ENCODE data around the gene CYB5R3.

Gene CYB5R3

DNA sequence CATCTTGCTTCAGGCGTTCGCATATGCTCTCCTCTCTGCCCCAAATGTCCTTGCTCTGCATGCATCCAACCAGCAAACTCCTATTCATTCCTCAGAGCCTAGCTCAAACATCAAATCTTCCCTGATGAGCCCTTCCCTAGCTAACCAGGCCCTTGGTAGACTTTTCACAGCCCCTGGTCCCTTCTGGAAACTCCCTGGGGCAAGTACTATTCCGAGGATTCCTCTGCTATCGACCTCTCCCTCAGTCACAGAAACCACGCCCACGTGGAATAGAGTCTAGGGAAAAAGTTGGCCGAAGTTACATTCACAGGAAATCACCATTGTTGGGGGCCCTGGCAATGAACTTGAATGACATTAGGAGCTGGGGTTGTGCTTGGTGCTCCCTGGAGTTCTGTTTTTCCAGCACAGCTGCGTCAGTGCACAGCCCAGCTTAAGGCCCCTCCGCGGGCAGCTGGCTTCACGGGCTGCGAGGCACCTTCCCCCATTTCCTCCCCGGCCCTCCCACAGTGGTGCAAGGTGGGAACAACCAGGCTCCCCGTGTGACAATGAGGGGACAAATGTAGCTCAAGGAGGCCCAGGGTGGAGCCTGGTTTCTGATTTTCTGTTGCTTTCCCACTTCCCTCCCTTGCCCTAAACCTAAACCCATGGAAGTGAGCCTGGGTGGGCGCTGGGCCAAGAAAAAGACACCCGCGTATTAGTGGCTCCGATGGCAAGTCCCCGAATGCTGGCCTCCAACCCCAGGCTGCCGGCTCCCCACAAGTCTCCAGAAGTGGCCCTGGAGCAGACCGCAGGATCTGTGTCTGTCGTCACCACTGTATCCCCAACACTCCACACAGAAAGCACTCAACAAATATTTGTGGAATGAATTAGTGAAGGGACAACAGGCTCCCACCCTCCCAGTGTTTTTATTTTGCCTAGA lies 4.5 kb downstream of the CYB5R3 start:
- no peak for DNase-seq

DNA sequence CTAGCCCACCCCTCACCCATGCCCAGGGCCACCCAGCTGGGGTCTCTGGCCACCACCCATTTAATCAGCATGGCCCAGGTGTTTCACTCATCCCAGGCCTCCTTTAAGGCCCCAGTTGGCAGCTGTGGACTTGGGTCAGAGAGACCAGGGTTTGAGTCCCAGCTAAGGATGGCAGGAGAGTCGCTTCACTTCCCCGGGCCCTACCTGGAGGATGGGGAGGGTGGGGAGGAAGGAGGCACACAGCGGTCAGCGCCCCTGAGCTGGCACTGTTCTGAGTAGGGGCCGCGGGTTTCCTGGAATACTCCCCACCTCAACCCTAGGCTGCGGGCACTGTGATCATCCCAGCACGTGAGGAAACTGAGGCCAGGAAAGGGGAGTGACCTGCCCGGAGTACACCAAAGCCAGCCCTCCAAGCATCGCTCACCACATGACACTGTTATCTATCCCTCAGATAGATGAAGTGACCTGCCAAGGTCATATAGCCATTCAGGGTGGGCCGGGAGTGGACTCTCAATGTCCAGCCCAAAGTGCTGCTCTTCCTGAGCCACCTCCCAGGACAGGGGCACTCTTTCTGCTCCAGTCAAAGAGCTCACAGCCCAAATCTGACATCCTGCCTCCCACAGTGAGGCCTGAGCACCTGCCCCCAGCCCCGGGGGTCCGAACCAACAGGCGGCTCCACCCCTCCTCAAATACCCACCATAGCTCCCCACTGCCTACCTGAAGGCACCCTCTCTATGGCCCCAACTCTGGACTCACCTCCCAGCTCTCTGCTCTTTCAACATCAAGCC lies 5.4 kb downstream of the CYB5R3 start:
- DNase-seq = no peak

DNA sequence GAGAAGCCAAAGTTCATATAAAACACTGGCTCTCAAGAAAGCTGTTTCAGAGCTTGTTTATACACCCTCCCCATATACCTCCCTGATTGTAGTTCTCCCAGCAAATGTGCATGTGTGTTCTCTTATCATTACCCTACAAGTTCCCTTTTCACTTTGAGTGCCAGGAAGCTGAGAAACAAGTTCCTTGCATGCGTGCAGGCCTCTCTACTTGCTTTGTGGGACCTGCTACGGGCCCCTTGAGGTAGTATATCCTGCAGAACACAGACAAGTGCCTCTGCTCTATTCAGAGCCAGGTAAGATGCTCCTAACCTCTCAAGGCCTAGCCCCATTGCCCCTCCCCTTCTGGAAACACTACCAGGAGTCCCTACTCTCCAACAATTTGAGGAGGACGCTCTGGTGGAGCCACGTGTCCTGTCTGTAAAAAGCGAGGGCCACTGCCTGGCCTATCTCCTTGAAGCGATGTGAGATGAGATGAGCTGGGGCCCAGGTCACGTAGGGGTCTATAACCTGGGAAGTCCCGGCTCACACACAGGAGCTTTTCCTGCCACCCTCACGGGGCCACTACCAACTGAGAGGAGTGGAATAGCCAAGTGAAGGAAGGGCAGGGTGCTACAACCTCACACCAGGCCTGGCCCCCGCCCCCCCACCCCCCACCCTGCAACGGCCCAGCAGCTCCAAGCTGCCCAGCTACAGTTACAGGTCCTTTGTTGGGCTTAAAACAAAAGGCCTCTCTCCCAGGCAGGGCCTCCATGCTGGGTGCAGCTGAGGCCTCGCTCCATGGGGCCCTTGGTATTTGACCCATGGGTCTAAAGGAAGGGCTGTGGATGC lies 6.2 kb downstream of the CYB5R3 start:
- DNase-seq = no peak

DNA sequence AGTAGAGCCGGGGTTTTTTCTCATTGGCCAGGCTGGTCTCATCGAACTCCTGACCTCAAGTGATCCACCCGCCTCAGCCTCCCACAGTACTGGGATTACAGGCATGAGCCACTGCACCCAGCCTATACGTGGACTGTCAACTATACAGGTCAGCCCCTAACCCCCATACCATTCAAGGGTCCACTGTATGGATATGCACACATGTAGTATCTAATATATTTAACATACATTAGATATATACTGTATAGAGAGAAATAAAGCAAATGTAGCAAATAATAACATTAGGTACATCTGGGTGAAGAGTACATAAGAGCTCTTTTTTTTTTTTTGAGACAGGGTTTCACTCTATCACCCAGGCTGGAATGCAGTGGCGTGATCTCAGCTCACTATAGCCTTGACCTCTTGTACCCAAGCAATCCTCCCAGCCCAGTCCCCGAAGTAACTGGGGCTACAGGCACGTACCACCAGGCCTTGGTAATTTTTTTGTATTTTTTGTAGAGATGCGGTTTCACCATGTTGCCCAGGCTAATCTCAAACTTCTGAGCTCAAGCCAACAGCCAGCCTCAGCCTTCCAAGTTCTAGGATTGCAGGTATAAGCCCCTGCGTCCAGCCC lies 7.3 kb downstream of the CYB5R3 start:
- DNase-seq = no peak

DNA sequence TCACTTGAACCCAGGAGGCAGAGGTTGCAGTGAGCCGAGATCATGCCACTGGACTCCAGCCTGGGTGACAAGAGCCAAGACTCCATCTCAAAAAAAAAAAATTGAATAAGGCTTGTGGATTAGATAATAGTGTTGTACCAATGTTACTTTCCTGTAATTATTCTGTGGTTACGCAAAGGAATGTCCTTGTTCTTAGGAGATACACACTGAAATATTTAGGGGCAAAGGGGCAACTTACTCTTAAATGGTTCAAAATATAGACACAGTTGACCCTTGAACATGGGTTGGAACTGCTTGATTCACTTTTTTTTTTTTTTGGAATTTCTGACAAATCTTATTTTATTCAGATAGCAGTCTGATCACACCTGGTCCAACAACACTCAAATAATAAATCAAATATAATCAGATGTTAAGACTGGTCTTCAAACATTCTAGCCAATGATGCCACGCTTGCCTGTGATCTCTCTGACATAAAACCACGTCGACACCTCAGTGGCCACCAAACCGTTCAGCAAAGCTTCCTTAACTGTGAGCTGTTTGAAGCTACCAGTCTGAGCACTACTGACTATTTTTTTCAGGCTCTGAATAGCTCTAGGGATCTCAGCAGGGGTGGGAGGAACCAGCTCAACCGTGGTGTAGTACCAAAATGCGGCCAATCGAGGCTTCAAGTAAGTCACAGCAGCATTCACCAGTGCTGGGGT lies 9.5 kb downstream of the CYB5R3 start:
- no peak for DNase-seq

DNA sequence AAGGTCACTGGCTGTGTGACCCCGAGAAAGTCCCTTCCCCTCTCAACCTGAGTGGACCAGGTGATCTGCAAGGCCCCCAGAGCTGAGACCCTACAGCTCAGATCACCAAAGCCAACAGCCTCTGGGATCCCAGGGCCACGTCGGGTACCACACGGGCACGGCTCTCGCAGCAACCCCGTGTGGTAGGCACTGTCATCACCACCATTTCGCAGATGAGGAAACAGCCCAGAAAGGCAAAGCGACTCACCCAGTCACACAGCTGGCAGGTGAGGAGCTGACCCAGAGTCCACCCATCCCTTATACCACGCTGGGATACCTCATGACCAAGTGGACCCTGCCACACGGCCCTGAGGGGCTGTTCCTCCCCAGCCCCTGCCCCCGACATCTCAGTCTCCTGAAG lies 11.6 kb downstream of the CYB5R3 start:
- DNase-seq = no peak

DNA sequence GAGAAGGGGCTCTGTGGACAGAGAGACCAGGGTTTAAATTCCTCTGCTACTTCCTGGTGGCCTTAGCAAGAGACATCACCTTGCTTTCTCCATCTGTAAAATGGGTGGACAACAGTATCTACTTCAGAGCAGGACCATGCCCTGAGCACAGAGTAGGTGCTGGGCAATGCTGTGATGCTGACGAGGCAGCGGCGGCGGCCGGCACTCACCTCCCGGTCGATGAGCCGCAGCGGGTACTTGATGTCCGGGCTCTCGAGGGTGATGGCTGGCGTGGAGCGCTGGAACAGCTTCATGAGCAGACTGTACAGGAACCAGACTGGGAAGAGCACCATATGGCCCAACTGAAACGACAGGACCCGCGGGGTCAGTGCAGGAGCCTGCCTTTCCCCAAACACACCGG lies 12.7 kb downstream of the CYB5R3 start:
- DNase-seq = no peak

DNA sequence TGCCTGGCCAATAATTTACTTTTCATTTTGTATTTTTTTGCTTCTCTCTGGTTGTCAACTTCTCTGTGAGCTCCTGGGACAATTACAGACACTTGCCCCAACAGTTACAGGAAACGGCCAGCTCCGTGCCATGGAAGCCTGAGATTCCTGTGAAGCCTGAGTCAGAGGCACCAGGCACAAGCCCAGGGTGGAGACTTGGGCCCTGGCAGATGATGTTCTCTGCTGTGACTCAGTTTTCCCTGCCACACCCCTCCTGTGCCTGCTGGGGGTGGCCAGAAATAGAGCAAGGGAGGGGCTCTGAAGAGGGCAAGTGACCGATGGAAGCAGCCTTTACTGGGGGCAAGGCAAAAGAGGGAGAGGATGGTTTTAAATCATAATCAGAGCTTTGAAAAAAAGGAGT lies 13.7 kb downstream of the CYB5R3 start:
- DNase-seq = no peak

DNA sequence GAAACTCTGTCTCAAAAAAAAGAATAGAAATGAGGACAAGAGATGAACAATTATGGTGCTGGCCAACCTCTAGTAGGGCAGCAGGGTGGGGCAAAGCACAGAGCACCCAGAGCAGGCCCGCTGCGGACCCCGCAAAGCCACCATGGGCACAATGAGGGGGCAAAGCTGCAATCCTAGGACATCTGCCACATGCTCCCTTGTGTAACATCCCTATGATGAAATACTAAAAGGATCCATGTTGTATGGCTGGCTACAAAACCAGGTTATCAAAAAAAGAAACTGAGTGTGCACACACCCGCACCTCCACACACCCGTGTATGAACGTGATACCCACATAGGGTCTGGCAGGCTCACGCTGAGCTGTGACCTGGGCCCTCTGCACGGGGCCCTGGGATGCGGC lies 16.2 kb downstream of the CYB5R3 start:
- DNase-seq = no peak

DNA sequence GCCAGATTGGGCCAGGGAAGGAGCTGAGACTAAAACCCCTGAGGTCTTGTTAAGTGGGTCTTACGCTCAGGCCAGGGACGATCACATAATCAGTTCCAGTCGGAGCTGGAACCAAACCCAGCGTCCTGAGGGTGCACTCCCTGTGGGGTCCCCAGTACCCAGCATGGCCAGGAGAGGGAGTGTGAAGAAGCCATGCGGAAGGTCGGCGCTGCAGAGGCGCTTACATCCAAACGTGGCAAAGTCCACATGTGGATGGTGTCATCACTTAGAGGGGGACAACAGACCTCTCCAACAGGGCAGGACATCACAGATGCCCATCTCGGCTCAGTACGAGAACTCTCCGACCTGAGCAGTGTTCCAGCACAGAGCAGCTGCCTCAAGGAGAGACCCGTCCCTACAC lies 17.1 kb downstream of the CYB5R3 start:
- DNase-seq = no peak

DNA sequence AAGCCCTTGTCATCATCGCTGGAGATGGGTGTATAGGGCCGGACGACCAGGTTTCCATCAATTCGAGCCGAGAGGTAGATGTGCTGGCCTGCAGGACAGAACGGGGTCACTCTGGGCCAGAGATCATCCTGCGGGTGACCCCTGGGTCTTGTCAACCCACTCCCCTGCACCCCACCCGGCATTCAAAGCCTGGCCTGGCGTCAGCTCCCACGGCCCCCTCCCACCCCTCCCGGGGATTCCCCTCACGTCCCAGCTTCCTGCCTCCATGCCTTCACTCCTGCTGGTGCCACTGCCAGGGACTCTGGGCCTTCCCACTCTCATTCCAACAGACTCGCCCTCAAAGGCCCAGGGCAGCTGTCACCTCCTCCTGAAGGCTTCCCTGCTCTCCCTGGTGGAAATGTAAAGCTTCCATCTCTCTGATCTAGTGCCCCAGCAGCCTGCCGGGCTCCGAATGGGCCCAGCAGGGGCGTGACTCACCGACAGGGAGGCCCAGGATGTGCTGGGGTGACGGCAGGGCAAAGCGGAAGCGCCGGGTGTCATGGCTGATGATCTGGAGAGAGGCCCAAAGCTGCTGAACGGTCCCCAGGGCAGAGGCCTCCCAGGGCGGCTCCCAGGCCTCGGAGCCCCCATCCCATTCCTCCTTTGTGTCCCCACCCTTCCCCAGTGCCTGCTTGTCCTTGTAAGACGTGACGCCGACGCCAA lies 18.1 kb downstream of the CYB5R3 start:
- no peak for DNase-seq

DNA sequence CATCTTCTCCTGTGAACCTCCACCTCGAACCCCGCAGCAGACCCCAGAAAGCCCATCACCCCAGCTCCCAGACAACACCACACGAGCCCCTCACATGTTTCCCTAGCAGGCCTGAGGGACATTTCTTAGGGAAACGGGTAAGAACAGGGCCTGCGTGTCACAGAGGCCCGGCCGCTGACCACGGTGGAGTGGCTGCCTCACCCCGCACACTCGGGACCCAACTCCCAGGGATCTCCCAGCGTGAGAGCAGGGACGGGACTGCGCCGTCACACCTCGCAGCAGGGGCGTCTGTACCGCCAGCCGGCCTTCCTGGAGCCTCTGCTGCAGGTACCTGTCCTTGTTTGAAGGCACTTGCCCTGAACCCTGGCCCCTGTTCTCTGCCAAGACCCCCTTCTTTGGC lies 19.0 kb downstream of the CYB5R3 start:
- DNase-seq = no peak

DNA sequence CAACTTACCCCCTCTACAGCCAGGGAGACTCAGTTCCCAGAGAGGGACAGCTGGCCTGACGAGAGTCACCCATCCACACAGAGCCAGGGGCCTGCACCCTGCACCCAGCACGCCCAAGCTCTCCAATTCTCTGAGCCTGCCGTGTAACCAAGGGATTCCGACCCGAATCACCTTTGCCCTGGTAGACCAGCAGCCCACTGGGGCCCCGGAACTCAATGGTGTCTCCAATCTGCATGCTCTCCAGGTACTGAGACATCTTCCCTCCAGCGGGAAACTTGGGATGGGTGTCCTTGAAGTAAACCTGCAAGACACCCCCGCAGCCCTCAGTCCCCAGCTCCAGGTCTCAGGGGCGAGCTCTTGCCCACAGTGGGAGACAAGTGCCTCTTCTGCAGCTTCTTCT lies 21.2 kb downstream of the CYB5R3 start:
- DNase-seq = no peak

DNA sequence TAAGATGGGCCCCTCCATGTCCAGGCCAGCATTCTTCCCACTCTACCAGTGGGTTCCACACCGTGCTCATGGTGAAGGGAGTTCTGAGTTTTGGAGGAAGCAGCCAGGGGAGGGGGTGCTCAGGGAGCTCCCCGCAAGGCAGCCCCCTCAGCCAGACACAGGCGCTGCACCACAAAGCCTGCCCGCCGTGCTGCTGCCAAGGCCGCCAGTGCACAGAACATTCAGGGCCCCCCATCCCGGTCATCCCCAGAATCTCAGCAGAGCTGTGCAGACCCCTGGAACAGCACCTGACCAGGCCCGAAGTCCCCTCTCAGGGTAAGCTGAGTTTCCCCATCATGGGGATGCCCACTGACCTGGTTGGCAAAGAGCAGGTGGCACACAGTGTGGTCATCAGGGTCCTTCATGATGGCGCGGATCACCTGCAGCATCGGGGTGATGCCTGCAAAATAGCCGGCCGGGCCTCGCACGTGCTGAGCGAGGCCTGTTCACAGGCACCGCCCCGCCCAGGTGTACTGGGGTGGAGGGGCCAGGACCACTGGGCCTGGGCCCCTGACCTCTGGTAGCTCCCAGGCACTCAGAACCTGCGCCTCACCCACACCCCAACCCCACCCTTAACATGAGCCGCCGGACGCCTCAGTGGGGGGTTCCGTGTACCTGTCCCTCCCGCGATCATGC lies 22.1 kb downstream of the CYB5R3 start:
- DNase-seq = no peak

DNA sequence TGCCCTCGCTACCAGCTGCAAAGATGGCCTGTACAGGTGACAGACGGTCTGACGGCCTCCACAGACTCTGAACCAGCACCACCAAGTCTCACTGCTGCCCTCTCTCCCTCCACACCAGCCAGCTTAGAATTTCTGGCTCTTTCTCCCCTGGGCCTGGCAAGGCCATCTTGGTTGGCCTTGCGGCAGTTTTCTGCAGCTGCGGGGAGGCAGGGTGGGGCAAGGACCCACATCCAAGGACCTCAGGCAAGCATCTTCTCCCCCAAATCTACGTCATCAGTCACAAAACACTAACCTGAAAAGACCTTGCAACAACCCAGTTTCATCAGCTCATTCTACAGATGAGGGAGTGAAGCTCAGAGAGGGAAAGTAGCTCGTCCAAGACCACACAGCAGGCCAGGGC lies 22.8 kb downstream of the CYB5R3 start:
- no peak for DNase-seq

DNA sequence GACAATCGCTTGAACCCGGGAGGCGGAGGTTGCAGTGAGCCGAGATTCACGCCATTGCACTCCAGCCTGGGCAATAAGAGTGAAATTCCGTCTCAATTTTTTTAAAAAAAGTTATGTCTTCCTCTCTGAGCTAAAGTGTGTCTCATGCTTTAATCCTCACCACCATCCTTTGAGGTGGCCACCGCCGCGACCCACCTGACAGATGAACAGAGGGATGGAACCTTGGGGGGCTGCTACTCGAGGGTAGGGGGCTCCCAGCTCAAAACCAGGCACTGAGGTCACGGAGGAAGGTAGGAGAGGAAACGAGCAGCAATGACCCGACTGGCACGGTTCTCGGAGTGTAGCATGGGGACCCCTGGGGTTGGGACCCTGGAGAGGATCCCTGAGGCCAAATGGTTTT lies 23.8 kb downstream of the CYB5R3 start:
- no peak for DNase-seq

DNA sequence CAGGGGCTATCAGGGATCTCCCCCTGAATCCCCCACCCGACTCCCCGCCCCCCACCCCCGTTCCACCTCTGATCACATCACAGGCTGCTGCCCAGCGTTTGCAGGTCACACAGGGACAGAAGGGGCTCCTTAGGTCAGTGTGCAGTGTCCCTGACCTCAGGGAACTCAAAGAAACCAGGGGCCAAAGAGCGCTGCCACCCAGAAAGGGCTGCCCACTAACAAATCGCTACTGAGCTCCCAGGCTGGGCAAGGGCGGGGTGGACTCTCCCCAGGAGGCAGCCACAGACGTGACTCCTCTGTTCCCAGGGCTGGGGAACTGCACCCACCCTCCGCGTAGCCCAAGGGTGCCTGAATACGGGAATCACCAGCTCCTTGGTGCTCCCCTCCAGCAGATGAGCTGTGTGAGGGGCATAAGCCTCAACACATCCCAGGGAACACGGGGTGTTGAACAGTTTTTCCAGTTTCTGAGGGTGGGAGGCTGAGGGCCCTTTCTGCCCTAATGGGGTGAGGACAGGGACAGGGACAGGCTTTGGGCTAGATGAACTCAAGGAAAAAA lies 24.6 kb downstream of the CYB5R3 start:
- DNase-seq = no peak

DNA sequence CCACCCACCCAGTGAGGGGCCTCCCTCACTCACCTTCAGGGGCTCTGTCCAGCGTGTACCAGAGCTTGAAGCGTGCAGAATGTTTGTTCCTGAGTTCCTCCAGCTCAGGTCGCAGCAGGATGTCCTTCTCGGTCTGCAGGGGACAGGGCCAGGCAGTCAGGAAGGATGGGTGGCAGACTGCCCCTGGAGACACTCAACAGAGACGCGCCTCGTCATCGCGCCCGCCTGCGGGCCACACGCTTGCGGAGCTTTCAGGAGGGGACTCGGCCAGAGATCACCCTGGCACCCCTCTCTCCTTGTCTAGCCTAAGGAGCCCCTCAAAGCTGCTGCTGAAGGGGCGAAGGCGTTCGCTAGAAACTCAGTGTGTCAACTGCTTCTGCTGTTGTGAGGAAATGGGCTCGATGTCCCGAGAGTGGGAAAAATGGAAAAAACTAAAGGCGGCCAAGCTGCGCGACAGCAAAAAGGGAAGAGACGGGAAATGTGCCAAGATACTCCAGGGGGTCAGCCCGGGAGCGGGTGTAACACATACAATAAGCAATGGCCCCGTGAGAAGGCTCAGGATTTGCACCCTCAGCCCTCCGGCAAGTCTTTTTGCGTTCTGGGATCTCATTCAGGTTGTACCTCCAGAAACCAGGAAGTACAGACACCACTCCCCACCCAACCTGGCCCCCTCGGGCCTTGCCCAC lies 25.3 kb downstream of the CYB5R3 start:
- DNase-seq = no peak

DNA sequence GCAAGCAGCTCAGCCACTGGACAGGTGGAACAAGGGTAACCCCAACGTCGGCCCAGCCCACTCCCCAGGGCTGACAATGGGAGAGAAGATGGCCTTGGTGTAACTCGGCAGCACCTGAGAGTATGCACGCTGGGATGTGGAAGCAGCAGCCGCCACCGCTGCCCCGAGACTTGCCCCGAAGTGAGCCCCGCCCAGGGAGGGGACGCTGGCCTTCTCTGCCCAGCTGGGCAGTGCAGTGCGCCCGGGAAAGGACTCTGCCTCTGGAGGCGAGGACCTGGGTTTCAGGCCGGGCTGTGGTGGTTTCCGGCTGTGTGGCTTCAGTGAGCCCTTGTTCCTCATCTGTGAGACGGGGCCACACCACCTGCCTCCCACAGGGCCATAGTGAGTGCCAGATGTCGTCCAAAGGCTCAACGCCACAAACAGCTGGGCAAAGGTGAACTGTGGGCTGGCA lies 25.9 kb downstream of the CYB5R3 start:
- no peak for DNase-seq
